Measurements from ENCODE around the gene FAM171A1. TPM values are rescaled to one million over a fixed set of nuclear protein-coding genes. Genes with fewer than 3 reads are reported as not detected.

Gene FAM171A1
- total and polyA plus RNA-seq, 5 experiments from 2014 or later: 6.1 to 16.0 (median 12.9) TPM

Other genes with a start within 250 kb of the FAM171A1 start
- gene NMT2, start 202.6 kb downstream of the FAM171A1 start, total RNA-seq: 10 to 100 TPM; 81.3 to 86.4 TPM
- 10 to 100 TPM; 31.7 to 40.4 (median 34.9) TPM for gene NMT2, start 202.6 kb downstream of the FAM171A1 start, polyA plus RNA-seq

Data from naive thymus-derived CD8-positive, alpha-beta T cell (primary cell).